Renal cortical epithelial cell (primary cell): ENCODE measurements around the gene MASP1. TPM values are rescaled to one million over a fixed set of nuclear protein-coding genes. Genes with fewer than 3 reads are reported as not detected.
A peak's percentile ranks its signal among the peaks of the same experiment; 100 is the strongest.

Source experiments
- DNase-seq: peaks from one replicate; pipeline ENCODE4 v3.0.0-alpha.2; 2011; ENCODE audit warnings: low read depth
- total RNA-seq: library from RNA; depleted of rRNA; stranded (reverse); fragments of >200 nt; gene quantifications from 2 replicates; pipeline ENCODE4 v1.2.3, GENCODE V29; 2014

The MASP1 gene
- total RNA-seq = 0.52 and 3.5 TPM in 2 replicates

GRCh38 chr3:187291512-187292132 lies at the start of gene MASP1:
MASP1 (minus strand) TSS chr3:187291737; CDS start chr3:187291632, 105 bp downstream.
- peak; percentile 20 for DNase-seq

GRCh38 chr3:187340578-187340977 lies 49.0 kb upstream of the MASP1 start:
- peak; percentile 16 for DNase-seq

GRCh38 chr3:187336322-187336721 lies 44.8 kb upstream of the MASP1 start:
- DNase-seq = no peak

GRCh38 chr3:187334904-187335303 lies 43.4 kb upstream of the MASP1 start:
- DNase-seq = peak; percentile 74

GRCh38 chr3:187328691-187329090 lies 37.2 kb upstream of the MASP1 start:
- DNase-seq = no peak

- DNase-seq = peak; percentile 16
Observed at GRCh38 chr3:187327845-187328244, 36.3 kb upstream of the MASP1 start.

GRCh38 chr3:187325632-187326031 lies 34.1 kb upstream of the MASP1 start:
- no peak for DNase-seq

GRCh38 chr3:187323091-187323490 lies 31.6 kb upstream of the MASP1 start:
- DNase-seq = no peak

- no peak for DNase-seq
Observed at GRCh38 chr3:187322291-187322690, 30.8 kb upstream of the MASP1 start.

- no peak for DNase-seq
Observed at GRCh38 chr3:187321766-187322165, 30.2 kb upstream of the MASP1 start.

- DNase-seq = peak; percentile 80
Observed at GRCh38 chr3:187319699-187320302, 28.3 kb upstream of the MASP1 start.

GRCh38 chr3:187318819-187319616 lies 27.5 kb upstream of the MASP1 start:
- DNase-seq = peak; percentile 65

GRCh38 chr3:187315872-187316271 lies 24.3 kb upstream of the MASP1 start:
- DNase-seq = peak; percentile 15

- no peak for DNase-seq
Observed at GRCh38 chr3:187314176-187314575, 22.6 kb upstream of the MASP1 start.

GRCh38 chr3:187310954-187311470 lies 19.5 kb upstream of the MASP1 start:
- no peak for DNase-seq

- no peak for DNase-seq
Observed at GRCh38 chr3:187310226-187310625, 18.7 kb upstream of the MASP1 start.

- DNase-seq = no peak
Observed at GRCh38 chr3:187305881-187306280, 14.3 kb upstream of the MASP1 start.

- no peak for DNase-seq
Observed at GRCh38 chr3:187299611-187300010, 8.1 kb upstream of the MASP1 start.

- DNase-seq = no peak
Observed at GRCh38 chr3:187296911-187297310, 5.4 kb upstream of the MASP1 start.

GRCh38 chr3:187296058-187296457 lies 4.5 kb upstream of the MASP1 start:
- DNase-seq = peak; percentile 10

- peak; percentile 21 for DNase-seq
Observed at GRCh38 chr3:187295316-187296034, 3.9 kb upstream of the MASP1 start.
